ENCODE data around the gene ANKAR.
"Not testable (repeated sequence)": the region's sequence is repeated elsewhere in the genome, so short reads cannot be mapped to it uniquely, and the experiment has no call there.

GRCh38 chr2:189653464-189653863, 21.0 kb upstream of the ANKAR start:
- TF ChIP-seq POLR2A, CTCF (IDR thresholded peaks at IDR 0.05): not testable (repeated sequence)

Measured in testis (tissue), 2 donors.